SK-N-MC (cell line): ENCODE measurements around the gene ENTPD3.

Source experiments
- EZH2 ChIP-seq: fragments of 200-600 bp; sonication (generic); IDR thresholded peaks from one replicate; pipeline ENCODE4 v1.6.1; 2017; ENCODE audit warnings: antibody characterized with exemption
- POLR2AphosphoS5 ChIP-seq: IDR thresholded peaks from 2 replicates; pipeline ENCODE4 v1.6.1; 2012; ENCODE audit warnings: mild to moderate bottlenecking, low read depth, low read length, borderline replicate concordance

GRCh38 chr3:40437889-40438288, 50.9 kb downstream of the ENTPD3 start:
- no peak for TF ChIP-seq POLR2AphosphoS5
- TF ChIP-seq EZH2, result no peak
